Left lung (tissue), 10 donors: ENCODE measurements around the gene SKOR2. TPM values are rescaled to one million over a fixed set of nuclear protein-coding genes. Genes with fewer than 3 reads are reported as not detected.

Experiments used
- ATAC-seq: fragments of 200-7000 bp; cut with Tn5 transposase; one replicate; pipeline ENCODE4 v1.9.1; 2020; ENCODE audit warnings: moderate library complexity
- DNase-seq, 4 donors: peaks; one replicate each; pipeline ENCODE4 v3.0.0-alpha.2; 2013 to 2020
- H3K27ac ChIP-seq, 2 donors: fragments of 200-600 bp; sonication (generic) in 1 of 2; one replicate each; pipeline versions ENCODE4 v1.5.0 to v1.8.0; 2020 to 2021
- H3K27me3 ChIP-seq, 2 donors: fragments of 200-600 bp; sonication (generic) in 1 of 2; one replicate each; pipeline versions ENCODE4 v1.5.0 to v1.8.0; 2020 to 2021
- H3K36me3 ChIP-seq, 2 donors: fragments of 200-600 bp; sonication (generic) in 1 of 2; one replicate each; pipeline versions ENCODE4 v1.5.0 to v1.8.0; 2020 to 2021
- H3K4me1 ChIP-seq, 2 donors: fragments of 200-600 bp; one replicate each; pipeline ENCODE4 v1.8.0; 2021
- H3K4me3 ChIP-seq, 2 donors: fragments of 200-600 bp; sonication (generic) in 1 of 2; one replicate each; pipeline versions ENCODE4 v1.5.0 to v1.8.0; 2020 to 2021; ENCODE audit warnings: mild to moderate bottlenecking in 1 of 2
- H3K9me3 ChIP-seq, 2 donors: fragments of 200-600 bp; sonication (generic) in 1 of 2; one replicate each; pipeline versions ENCODE4 v1.5.0 to v1.8.0; 2020 to 2021
- CTCF ChIP-seq, 2 donors: fragments of 200-600 bp; sonication (generic) in 1 of 2; IDR thresholded peaks; one replicate each; pipeline versions ENCODE4 v1.5.0 to v1.8.0; 2021; ENCODE audit warnings: antibody characterized with exemption in 2 of 2
- intact Hi-C, 2 donors: fragments of 100-400 bp; cut with DNase I; formaldehyde crosslinking; loops; one replicate each; pipeline versions ENCODE4 v1.11.2 to v1.14.2; 2022
- polyA plus RNA-seq, 6 donors: library from polyadenylated mRNA; unstranded; fragments of 120-200 nt; gene quantifications; one replicate each; pipeline ENCODE4 v1.2.1, GENCODE V29; 2013; ENCODE audit not compliant: insufficient read length in 6 of 6
- total RNA-seq, 2 donors: library from RNA; stranded (reverse); fragmentation: NEBNext Ultra II Directional; extraction: Animal tissue kit (Norgen Biotek cat#: 25700); gene quantifications; one replicate each; pipeline ENCODE4 v1.2.1, GENCODE V29; 2021
- donor health status: DM: no; HTN: yes; CAD: no.
- donor health status: DM: no; HTN: no; CAD: no.

The SKOR2 gene
- total and polyA plus RNA-seq, 8 donors, result 0.11 TPM; not detected in 7

GRCh38 chr18:47262301-47263149, 11.1 kb upstream of the SKOR2 start:
- intact Hi-C loops, result no loop called here
- no peak overlapping the region for H3K4me3 ChIP-seq
- no peak for DNase-seq
- peaks cover 55 to 96% of the 10 kb centered on the region in 2 donors for H3K27me3 ChIP-seq
- ATAC-seq, result no peak
- H3K36me3 ChIP-seq, result no peaks in the 10 kb centered on the region
- peaks cover 0 to 6% of the 10 kb centered on the region in 2 donors for H3K4me1 ChIP-seq
- H3K27ac ChIP-seq, result no peak overlapping the region
- no peak for TF ChIP-seq CTCF (IDR thresholded peaks at IDR 0.05)
- no peaks in the 10 kb centered on the region for H3K9me3 ChIP-seq

GRCh38 chr18:47261902-47262300, 10.4 kb upstream of the SKOR2 start:
- Histone ChIP-seq H3K4me1 (peaks cover 0 to 6% of the 10 kb centered on the region in 2 donors), H3K4me3 (no peak overlapping the region), H3K27me3 (peaks cover 61 to 98% of the 10 kb centered on the region in 2 donors), H3K27ac (no peak overlapping the region), H3K9me3 (no peaks in the 10 kb centered on the region), H3K36me3 (no peaks in the 10 kb centered on the region)
- no peak for DNase-seq
- ATAC-seq, result no peak
- intact Hi-C loops, result no loop called here
- no peak for TF ChIP-seq CTCF (IDR thresholded peaks at IDR 0.05)

GRCh38 chr18:47260924-47261701, 9.7 kb upstream of the SKOR2 start:
- no peak overlapping the region for H3K4me3 ChIP-seq
- H3K9me3 ChIP-seq, result no peaks in the 10 kb centered on the region
- H3K27ac ChIP-seq, result no peak overlapping the region
- no peak for TF ChIP-seq CTCF (IDR thresholded peaks at IDR 0.05)
- no peak for ATAC-seq
- no peak for DNase-seq
- H3K36me3 ChIP-seq, result no peaks in the 10 kb centered on the region
- peaks cover 0 to 6% of the 10 kb centered on the region in 2 donors for H3K4me1 ChIP-seq
- intact Hi-C loops, result no loop called here
- H3K27me3 ChIP-seq, result peaks cover 63 to 100% of the 10 kb centered on the region in 2 donors

GRCh38 chr18:47260120-47260923, 8.9 kb upstream of the SKOR2 start:
- no peak overlapping the region for H3K4me3 ChIP-seq
- no peak overlapping the region for H3K27ac ChIP-seq
- peaks cover 0 to 6% of the 10 kb centered on the region in 2 donors for H3K4me1 ChIP-seq
- TF ChIP-seq CTCF (IDR thresholded peaks at IDR 0.05), result no peak
- H3K27me3 ChIP-seq, result peaks cover 63 to 100% of the 10 kb centered on the region in 2 donors
- peak; percentile 20 to 85 (median 44) for DNase-seq
- intact Hi-C loops, result no loop called here
- no peaks in the 10 kb centered on the region for H3K9me3 ChIP-seq
- ATAC-seq, result peak; percentile 86
- no peaks in the 10 kb centered on the region for H3K36me3 ChIP-seq
